NCI-H2196 treated with DMSO at 0.1 percent for 48 hours (cell line): ENCODE measurements around the gene BANK1.

Experiments
- DNase-seq: peaks from one replicate; lab custom pipeline; 2025; ENCODE audit not compliant: unreplicated experiment; lab: John Stamatoyannopoulos, UW

The BANK1 gene

DNA sequence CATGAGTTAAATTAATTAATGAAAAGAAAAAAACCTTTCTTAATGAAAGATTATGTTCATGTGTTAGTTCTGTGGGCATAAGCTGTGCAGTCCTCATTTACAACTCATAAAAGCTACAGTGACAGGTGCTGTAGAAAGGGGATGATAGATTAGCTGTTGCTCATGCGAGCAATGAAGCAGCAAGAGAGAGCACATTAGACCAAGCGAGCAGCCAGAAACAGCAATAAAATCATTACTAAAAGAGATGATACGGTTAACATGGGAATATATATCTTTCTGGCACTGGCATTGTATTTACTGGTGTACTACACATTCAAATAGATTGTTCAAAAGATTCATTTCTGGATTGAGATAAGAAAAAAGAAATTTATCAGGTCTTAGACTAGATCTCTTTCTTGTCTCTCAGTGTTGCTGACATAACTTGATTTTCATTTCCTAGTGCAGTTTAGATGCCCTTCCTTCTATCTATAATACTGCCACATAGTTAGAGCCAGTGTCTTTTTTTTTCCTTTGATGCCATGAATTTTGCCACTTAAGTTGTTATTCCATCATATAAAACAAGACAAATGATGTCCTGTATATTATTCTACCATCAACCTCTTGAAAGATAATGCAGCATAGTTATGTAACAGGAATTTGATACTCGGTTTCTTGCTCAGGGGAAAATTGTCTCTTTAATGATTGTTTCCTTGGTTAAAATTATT lies 164.6 kb downstream of the BANK1 start:
- no peak for DNase-seq

DNA sequence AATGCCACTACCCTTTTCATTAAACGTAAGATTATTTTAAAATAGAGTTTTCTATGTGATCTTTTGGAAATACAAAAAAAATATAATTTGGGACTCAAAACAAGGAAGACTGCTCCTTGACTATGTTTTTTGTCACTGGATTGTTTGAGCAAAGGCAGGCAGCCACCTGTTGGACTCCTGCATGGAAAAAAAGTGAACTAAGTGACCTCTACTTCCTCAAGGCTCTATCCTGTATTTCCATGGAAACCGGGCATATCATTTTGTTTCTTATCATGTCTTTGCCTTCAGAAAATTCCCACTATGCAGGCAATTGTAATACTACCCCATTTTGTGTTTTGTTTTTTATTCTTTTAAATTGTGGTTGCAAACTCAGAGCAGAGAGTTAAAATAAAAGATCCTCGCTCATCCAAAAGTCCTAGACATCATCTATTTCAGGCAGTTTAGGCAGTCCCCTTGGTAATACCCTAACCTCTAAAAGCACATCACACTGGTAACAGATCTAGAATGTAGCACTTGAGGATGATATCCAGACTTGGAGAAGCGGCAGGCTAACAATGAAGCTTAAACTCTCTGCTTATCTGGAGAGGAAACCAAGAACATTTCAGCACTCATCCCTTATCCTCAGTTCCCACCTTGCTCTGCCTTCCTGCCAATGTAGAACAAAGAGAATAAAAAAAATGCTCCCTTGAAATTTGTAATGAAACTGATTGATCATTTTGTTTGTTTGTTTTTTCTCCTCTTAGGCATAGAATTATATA lies 165.7 kb downstream of the BANK1 start:
- DNase-seq, result no peak

- no peak for DNase-seq
Measured at GRCh38 chr4:101958547-101958946, 168.0 kb downstream of the BANK1 start.

GRCh38 chr4:101960431-101960830 lies 169.9 kb downstream of the BANK1 start:
- no peak for DNase-seq

DNA sequence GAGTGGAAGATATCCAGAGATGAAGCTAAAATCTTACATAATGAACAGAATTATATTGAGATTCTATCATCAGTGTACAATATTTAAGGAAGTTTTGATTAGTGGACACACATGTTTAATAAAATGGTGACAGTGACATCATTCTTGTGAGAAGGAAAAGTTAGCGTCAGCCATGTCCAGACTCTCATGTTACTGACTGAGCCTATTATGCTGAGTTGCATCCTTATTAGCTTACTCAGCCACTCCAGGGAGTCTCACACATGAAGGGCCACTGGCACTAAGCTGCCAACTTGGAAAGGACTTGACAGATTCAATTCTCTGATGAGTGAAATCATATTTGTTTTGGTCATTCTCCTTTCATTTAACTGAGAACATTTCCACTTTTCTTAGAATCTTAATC lies 170.6 kb downstream of the BANK1 start:
- no peak for DNase-seq

GRCh38 chr4:101967697-101968346 lies 177.3 kb downstream of the BANK1 start:
- no peak for DNase-seq

DNA sequence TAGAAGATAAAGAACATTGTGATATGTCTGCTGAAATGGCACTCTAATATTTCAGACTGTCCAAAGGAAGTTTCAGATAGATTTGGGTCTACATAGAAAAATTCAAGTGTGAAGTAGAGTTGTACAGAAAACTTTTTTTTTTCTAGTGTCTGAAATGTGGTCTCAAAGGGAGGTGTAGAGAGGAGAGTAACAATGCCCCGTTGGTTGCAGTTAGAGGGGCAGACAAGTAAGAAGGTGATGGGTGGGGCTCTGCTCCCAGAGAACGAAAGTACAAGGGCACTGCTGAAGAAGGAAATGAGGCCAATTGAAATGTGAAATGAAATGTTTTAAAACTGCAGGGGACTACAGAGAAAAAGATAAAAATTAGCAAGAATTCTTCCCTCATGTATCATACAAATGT lies 177.8 kb downstream of the BANK1 start:
- DNase-seq, result no peak

DNA sequence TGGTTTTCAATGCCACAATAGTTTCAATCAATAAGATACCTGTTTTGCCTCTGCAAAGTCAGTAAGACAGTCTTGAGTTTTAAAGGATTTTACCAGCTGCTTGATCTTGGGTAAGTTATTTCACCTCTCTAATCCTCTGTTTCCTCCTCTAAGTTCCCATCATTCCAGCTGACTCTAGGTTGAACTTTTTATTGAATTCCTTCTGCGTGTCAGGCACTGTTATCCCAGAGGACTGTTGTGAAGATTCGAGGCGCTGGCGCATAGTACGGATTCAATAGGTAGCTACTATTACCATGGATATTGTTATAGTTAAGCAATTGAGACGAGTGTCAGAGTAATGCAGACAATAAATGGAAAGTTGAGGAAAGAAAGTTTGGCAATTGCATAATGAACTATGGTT lies 179.4 kb downstream of the BANK1 start:
- no peak for DNase-seq

- DNase-seq, result no peak
Measured at GRCh38 chr4:101970547-101971155, 180.1 kb downstream of the BANK1 start.

DNA sequence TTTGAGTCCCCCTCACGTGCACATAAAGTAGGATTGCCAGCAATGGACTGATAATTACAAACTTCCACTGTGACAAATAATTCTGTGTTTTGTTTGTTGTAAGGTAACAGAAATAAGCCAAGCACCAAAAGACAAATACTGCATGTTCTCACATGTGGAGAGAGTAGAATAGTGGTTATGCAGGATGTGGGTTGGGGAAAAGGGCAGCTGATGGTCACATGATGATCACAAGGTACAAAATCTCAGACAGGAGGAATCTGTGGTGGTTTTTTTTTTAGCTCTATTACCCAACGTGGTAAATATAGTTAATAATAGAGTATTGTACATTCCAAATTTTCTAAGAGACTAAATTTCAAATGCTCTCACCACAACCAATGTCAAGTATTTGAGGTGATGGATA lies 182.3 kb downstream of the BANK1 start:
- no peak for DNase-seq

- DNase-seq, result no peak
Measured at GRCh38 chr4:101973361-101973760, 182.8 kb downstream of the BANK1 start.

GRCh38 chr4:101977076-101977475 lies 186.5 kb downstream of the BANK1 start:
- no peak for DNase-seq

DNA sequence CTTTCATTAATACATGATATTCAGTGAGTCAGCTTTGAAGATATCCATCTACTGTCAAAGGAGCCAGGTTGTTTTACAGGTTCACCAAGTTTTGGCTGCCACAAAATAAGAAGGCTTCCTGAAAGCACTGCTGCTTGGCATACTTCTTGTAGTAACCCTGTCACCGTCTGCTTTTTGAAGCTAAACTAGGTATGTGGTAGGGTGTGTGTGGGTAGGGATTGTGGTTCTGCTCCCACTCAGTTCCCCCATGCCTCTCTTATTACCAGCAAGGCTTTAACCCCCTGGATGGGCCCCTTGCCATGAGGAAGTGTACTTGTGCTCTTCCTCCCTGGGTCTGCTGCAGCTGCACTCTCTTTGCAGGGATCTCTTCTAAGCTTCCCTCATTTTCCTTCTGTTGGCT lies 191.2 kb downstream of the BANK1 start:
- DNase-seq, result peak; percentile 1

GRCh38 chr4:101983835-101984234 lies 193.3 kb downstream of the BANK1 start:
- DNase-seq, result no peak

DNA sequence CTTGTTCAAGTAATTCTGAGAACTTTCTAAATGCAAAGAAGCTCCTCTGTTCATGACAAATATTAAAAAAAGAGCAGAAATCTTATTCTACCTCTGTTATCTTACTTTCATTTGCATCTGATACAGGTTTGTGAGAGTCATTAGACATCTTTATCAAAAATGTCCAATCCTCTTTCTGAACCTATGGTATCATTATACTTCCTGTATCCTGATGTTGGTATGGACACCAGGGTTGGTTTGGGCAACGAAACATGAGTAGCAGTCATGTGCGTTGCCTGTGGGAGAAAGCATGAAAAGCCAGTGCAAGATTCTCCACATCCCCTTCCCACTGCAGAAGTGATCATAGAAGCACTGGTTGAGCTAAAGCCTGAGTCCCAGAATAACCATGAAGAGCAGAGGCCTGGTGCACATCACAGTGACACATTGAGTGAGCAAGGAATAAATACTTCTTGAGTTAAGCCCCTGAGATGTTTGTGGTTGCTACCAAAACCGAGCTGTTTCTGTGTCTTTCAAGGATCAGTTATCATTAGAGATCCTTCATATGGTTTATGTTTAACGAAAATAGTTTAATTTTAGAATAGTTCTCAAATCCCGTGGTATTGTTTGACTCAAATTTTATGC lies 197.2 kb downstream of the BANK1 start:
- no peak for DNase-seq

DNA sequence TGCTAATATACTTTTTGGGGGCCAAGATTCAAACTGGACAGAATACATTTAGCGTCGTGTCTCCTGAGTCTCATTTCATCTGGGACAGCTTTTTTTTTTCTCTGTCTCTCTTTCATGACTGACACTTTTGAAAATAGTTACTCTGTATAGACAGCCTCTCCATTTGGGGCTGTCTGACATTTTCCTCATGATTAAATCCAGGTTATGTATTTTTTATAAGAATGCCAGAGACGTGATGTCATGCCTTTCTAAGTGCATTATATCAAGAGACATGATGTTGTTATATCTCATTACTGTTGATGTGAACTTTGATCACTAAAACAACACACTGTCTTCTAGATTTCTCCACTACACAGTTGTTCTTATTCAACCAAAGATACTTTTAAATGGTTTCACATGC lies 199.0 kb downstream of the BANK1 start:
- DNase-seq, result no peak

DNA sequence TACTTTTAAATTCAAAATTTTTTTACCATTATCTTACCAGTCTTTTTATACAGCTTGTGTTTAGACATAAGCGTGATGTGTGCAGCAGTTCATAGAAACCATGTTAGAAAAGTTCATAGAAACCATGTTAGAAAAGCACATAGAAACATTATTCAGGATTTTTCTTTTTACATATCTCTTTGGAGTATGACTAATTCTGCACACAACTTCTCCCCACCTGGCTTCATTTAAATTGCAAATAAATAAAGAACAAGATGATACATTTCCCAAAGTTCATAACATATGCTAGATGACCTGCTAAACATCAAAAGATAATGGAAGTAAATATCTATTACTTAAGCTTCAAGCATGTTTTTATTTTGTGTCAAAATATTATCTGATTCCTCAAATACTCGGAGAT lies 201.9 kb downstream of the BANK1 start:
- no peak for DNase-seq

DNA sequence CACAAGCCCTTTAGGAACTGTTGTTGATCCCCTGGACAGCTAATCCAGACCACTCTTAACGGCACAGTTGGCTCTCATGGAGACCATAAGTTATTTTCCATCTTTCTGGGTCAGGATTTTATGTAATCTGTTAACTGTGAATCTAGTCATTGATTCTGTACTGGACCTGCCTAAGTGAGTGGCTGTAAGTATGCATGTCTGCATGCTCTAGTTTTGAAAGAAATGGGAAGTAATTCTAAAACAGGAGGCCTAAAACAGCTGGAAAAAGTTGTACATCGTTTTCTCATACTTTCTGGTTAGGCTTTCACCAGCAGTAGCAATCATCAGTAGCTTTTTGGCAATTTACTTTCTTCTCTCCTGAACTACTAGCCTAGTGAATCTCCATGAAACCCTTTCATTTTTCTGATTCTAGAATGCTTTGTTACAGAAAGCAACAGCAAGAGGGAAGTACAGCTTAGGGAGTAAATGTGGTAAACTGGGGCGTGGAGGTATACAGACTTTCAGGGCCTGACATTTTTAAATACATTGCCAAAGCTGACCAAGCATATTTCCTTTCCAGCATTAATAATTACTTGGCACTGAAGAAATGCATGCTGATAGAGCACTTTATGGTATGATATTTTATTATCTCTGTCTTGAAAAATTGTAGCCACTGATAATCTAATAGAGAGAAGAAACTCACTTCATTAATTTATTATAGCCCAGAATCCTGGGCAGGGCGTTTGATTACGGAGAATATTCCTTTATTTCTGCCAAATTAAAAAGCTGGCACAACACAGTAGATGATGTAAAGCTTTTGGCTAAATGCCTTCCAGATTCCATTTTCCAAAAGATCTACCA lies 202.7 kb downstream of the BANK1 start:
- DNase-seq, result no peak

- DNase-seq, result no peak
Measured at GRCh38 chr4:101993842-101994775, 203.6 kb downstream of the BANK1 start.
